HG03175 (cell line): ENCODE results near the gene HCN3.

Source experiments
- ATAC-seq: cut with Tn5 transposase; IDR thresholded peaks from one replicate; pipeline ENCODE4 v1.9.1; 2021; ENCODE audit warnings: mild to moderate bottlenecking, moderate library complexity; ENCODE audit not compliant: unreplicated experiment

Gene HCN3

DNA sequence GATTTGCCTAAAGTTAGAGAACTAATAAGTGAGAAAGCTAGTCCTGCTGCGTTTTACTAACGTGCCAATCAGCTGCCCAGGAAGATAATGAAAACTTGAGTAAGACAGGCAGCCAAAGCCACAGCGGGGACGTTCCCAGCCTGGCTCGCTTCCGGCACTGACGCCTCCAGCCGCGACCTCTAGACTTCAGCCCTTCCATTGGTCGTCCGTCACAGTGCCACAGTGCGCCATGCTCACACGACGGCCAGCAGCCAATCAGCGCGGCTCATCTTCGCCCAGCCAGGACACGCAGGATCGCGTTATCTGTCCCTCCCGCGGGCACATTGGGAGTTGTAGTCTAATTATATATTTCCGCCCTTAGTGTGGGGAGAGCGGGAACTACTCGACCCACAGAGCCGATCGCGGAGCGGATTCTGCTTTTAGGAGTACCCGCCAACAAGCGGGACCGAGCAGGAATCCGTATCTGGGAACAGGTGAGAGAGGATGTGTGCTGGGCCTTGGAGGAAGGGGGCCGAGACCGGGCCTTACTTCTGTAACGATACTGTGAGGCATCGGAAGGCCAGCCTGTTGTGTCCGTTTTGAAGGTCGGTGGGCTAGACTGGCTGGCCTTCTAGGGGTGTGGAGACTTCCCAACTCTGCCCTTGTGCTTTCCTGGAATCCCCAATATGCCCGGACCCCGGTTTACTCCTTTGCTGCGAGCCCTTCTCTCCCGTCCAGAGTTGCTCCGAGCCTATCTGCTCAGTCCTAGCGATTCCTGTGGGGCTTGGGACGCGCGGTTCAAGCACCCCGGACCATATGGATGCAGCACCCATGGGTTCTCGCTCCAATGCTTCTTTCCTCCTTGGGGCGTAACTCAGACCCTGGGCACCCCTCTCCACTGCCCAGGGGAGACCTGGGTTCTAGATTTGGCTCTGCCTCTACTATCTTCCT, 31.5 kb downstream of the HCN3 start, which contains the start of gene FDPS:
Gene FDPS (plus strand): TSS at position 374 of the 930 bp plus-strand sequence. CDS start 924 bp downstream, outside the sequence.
- peak; percentile 95 for ATAC-seq

DNA sequence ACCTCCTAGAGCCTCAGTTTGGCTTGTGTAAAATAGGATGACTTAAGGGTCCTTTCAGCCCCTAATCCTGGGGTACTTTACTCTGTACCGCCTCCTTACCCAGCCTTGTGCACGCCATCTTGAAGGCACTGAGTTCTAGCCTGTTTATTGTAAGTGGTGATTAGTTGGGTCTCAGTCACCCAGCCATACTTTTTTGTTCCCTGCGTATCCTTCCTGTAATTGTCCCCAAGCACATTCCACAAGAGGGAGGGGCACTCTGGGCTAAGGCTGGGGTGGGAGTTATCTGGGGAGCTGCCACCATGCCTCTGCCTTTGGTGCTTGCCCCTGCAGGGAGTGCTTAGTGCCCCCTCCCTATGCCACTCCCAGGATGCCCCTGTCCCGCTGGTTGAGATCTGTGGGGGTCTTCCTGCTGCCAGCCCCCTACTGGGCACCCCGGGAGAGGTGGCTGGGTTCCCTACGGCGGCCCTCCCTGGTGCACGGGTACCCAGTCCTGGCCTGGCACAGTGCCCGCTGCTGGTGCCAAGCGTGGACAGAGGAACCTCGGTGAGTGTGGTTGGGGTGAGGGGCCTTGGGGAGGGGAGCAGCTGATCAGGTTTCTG, 32.3 kb downstream of the HCN3 start:
- no peak for ATAC-seq

DNA sequence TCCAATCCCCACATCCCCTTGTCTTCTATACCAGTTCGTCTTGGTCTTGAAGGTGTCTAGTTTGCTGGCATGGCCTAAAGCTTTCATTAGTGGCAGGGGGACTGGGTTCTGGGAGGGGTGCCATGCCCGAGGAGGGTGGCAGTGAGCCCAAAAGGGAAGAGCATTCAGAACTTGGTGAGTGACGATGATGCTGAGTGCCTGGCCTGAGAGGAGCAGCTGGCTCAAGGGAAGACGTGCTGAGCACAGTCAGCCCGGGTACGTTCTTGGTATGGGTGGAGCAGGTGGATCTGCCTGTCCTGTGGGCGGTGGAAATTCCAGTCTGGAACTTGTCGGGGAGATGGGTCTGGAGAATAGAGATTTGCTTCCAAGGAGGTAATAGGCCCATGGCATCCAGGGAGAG, 36.0 kb downstream of the HCN3 start:
- ATAC-seq: no peak

DNA sequence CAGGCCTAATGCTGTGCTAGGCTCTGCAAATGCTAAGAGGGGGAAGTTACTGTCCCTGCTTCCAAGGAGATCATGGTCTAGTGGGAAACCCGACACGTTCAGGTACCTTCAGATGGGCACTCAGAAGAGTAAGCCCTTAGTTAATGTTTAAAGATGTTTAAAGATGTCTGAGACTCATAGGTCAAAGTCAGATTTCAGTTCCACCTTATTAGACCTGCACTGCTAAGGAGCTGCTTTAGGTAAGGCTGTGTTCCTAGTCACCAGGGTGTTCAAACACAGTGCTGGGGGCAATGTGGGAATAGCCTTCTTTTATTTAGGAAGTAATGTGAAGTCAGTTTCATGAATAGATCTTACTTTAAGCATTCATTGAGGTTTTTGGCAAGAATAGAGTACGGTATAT, 39.7 kb downstream of the HCN3 start:
- ATAC-seq: no peak

DNA sequence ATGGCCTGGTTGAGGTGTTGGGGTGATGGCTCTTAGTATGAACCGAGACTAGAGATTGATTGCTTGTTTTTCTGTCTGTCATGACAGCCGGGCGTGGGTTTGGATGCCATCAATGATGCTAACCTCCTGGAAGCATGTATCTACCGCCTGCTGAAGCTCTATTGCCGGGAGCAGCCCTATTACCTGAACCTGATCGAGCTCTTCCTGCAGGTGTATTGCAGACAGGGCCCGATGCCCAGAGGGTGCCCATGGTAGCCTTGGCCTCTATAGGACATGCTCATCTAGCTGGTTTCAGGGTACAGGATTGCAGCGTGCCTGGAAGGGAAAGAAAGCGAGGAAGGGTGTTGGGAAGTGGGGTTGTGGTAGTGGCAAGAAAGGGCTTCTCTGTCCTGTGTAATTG, 40.8 kb downstream of the HCN3 start:
- ATAC-seq: no peak

DNA sequence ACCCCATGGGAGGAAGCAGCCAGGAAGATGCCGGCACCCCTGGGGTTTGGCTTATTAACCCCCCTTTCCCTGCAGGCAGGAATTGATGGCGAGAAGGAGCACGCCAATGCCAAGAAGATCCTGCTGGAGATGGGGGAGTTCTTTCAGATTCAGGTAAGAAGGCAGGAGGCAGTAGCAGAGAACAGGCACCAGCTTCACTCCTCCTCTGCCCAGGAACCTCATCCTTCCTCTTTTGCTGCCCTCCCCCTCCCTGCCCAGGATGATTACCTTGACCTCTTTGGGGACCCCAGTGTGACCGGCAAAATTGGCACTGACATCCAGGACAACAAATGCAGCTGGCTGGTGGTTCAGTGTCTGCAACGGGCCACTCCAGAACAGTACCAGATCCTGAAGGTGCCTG, 42.3 kb downstream of the HCN3 start:
- no peak for ATAC-seq

DNA sequence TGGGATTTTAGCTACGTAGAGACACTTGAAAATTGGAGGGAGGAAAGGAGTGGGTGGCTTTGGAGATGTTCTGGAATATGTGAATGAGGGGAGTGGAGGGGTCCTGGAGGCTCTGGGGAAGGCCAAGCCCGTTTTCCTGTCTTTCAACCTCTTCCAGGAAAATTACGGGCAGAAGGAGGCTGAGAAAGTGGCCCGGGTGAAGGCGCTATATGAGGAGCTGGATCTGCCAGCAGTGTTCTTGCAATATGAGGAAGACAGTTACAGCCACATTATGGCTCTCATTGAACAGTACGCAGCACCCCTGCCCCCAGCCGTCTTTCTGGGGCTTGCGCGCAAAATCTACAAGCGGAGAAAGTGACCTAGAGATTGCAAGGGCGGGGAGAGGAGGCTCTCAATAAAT, 43.0 kb downstream of the HCN3 start:
- no peak for ATAC-seq

DNA sequence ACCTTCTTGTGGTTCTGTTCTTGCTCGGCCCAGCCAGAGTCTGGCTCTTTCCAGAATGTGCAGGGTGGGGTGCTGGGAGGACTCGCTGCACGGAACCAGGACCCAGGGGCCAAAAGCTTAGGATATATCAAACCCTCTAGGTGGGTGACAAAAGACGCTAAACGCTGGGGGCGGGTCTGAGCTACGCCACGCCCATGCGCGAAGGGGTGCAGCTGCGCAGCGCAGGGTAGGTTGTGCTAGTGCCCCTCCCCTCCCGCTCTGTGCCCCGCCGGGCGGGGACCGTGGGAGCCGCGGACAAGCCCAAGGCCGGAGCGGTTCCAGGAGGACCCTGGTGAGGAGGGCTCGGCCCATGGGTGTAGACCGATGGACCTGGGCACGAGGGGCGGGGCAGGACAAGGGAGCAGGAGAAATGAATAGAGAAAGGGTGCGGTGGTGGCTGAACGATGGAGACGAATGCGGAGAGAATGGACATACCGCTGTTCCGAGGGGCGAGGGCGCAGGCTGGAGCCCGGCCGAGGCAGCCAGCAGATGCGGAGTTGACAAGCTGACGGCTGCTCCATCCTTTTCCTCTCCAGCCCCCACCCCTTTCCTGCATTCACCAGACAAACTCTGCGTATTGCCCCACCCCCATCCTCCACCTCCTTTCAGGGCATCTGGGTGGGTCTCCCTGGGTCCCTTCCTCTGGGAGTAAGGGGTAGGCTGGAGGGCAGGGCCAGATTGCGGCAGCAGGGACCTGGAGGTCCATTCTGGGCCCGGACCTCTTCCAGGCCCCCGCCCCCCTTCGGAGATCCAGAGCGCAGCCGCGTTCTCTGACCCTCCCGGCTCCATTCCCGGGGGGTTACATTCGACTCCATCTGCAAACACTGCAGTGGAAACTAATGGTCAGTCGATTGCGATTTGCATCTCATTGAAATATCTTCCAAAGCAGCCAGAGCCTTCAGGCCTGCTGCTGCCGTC, 43.7 kb downstream of the HCN3 start, which contains the start of gene RUSC1:
Gene RUSC1 (plus strand): TSS at position 234 of the 957 bp plus-strand sequence. CDS start 880 bp downstream, outside the sequence.
- no peak for ATAC-seq

DNA sequence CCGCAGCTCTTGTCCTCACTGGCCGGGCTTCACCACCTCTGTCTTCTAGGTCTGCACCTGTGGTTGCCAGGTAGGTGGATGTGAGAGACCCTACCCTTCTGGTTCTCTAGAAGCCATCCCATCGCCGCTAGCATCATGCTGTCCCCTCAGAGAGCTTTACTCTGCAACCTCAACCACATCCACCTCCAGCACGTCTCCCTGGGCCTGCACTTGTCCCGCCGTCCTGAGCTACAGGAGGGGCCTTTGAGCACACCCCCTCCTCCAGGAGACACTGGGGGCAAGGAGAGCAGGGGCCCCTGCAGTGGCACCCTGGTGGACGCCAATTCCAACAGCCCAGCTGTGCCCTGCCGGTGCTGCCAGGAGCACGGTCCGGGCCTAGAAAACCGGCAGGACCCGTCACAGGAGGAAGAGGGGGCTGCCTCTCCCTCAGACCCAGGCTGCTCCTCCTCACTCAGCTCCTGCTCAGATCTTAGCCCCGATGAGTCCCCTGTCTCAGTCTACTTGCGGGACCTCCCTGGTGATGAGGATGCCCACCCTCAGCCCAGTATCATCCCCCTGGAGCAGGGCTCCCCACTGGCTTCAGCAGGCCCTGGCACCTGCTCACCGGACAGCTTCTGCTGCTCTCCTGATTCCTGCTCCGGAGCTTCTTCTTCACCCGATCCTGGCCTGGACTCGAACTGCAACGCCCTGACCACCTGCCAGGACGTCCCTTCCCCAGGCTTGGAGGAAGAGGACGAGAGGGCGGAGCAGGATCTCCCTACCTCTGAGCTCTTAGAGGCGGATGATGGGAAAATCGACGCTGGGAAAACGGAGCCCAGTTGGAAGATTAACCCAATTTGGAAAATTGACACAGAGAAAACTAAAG, 44.6 kb downstream of the HCN3 start:
- ATAC-seq: no peak

DNA sequence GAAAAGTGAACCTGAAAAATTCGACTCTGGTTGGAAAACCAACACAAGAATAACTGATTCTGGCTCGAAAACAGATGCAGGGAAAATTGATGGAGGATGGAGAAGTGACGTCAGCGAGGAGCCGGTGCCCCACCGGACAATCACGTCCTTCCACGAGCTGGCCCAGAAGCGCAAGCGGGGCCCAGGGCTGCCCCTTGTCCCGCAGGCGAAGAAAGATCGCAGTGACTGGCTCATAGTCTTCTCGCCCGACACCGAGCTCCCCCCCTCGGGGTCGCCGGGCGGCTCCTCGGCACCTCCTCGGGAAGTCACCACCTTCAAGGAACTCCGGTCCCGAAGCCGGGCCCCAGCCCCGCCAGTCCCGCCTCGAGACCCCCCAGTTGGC, 45.3 kb downstream of the HCN3 start:
- no peak for ATAC-seq

DNA sequence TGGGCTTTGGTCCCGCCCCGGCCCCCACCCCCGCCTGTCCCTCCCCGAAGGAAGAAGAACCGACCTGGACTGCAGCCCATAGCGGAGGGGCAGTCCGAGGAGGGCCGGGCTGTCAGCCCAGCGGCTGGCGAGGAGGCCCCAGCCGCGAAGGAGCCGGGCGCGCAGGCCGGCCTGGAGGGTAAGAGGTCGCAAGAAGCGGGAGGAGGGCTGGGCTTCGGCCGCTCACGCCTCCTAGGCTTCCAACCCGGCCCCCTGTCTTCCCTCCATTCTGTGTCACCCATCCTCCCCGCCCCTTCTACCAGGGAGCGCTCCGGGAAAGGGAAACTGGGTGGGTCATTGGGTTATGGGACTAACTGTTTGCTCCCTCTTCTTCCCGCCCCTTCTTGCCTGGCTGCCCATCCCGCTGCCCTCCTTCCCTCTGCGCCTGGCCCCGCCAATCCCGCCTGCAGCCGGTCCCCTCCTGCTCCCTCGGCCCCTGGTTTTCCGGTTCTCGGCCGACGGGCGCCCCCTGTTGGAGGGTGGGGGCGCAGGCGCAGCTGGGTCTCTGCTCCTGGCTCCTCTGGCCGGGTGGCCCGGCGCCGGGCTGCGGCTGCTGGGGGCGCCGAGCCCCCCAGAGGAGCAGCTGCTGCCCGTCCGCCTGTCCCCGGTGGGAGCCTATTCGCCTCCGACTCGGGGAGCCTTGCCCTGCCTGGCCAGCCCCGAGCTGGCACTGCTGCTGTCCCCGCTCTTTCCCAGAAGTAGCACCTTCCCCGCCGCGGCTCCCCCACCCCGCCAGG, 45.9 kb downstream of the HCN3 start:
- ATAC-seq: peak; percentile 43

DNA sequence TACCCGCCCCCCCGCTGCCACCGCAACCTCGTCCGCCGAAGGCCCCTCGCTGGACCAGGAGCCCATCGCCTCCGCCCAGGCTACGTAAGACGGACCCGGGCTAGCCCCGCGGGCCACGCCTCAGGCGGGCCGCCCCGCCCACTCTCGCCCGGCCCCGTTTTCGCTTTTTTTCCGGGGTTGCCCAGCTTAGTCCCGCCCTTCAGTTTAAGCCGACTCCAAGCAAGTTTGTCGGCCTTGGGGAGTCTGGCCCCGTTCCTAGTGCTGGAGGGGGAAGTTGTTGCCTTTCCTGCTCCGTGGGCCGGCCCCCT, 46.4 kb downstream of the HCN3 start:
- peak; percentile 46 for ATAC-seq

DNA sequence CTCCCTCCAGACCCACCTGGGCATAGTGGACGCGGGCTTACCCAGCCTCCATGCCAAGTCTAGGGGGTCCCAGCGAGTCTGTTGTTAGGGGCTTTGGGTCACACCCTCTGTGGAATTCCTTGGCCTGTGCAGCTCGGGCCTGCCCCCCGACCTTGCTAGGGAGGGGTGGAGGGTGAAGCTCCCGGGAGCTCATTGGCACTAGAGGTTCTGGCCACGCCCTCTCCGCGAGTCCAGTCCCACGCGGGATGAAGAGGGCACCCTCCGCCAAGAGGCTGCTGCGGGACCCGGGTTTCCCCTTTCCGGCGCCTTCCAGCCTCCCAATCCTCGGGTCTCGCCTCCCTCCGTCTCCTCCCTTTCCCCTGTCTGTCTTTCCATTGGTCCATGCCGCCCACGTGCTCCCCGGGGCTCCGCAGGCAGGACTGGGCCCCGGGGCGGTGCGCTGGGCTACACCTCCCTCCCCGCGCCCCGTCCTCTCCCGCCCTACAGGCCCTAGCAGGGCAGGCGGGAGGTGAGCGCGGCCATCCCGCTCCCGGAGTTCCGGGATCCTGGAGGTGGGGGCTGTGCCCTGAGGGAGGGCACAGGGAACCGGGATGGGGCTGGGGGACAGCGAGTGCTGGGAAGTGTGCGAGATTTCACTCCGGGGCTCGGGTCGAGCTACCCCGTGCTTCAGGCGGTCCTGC, 46.9 kb downstream of the HCN3 start:
- ATAC-seq: peak; percentile 75

DNA sequence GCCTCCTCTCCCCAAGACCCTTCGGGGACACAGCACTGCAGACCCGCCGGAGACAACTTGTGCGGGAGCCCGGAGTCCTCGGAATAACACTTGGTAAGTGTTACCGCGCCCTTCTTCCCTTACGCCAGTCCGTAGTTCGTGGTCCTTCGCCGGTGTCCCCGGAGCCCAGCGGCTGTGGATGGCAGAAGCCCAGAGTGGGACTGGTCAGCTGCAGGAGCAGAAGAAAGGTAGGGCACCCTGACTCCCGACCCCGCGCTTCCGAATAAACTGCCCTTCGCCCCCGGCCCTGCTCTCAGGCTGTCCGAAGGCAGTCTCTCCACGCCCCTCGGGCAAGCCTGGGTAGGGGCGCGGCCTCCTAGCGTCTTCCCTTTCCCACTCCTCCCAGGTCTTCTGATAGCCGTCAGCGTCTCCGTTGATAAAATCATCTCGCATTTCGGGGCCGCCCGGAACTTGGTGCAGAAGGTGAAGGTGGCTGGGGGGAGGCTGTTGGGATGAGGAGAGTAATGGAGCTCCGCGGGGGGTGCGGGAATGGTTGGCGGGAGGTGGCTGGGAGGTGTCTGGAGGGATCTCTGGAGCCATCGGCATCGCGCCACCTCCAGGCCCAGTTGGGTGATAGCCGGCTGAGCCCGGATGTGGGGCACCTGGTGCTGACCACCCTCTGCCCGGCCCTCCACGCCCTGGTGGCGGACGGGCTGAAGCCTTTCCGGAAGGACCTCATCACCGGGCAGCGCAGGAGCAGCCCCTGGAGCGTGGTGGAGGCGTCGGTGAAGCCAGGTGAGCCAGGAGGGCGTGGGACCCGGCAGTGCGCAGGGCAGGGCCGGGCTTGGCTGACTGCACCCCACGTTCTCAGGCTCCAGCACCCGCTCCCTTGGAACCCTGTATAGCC, 47.7 kb downstream of the HCN3 start:
- ATAC-seq: no peak

DNA sequence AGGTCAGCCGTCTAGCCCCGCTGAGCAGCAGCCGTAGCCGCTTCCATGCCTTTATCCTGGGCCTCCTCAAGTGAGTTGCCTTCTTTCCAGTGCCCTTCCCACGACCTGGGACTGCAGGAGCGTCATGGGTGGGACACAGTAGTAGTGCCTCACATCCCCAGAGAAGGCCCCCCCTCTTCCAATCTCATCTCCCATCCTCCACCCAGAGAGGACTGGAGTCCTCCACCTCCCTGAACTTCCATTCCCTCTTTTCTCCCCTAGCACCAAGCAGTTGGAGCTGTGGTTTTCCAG, 48.3 kb downstream of the HCN3 start:
- no peak for ATAC-seq

DNA sequence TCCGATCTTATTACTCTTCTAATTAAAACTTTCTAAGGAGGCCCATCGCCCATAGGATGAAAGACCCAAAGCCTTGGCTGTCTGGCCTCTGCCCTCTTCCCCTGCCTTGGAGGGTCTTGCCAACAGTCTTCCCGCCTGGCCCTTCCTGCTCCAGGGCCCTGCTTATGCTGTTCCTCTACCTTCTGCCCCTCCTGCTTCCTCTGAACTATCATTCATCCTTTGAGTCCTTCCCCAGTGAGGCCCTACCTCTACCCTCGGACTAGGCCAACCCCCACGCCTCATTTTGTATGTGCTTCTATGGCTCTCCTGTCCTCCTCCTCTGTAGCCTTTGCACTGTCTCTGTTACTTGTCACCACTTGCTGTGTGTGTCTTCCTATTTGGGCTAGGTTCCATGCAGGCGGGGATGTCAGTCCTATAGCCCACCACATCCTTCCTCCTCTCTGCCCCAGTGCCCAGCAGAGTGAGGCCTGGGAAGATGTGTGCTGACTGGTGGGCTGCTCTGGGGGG, 48.8 kb downstream of the HCN3 start:
- no peak for ATAC-seq

DNA sequence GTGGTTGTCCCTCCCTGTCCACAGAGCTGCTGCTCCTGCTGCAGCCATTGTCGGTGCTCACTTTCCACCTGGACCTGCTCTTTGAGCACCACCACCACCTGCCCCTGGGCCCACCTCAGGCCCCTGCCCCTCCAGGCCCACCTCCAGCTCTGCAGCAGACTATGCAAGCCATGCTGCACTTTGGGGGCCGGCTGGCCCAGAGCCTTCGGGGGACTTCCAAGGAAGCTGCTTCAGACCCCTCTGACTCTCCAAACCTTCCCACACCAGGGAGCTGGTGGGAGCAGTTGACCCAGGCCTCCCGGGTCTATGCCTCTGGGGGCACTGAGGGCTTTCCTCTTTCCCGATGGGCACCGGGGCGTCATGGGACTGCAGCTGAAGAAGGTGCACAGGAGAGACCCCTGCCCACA, 49.4 kb downstream of the HCN3 start:
- ATAC-seq: no peak

DNA sequence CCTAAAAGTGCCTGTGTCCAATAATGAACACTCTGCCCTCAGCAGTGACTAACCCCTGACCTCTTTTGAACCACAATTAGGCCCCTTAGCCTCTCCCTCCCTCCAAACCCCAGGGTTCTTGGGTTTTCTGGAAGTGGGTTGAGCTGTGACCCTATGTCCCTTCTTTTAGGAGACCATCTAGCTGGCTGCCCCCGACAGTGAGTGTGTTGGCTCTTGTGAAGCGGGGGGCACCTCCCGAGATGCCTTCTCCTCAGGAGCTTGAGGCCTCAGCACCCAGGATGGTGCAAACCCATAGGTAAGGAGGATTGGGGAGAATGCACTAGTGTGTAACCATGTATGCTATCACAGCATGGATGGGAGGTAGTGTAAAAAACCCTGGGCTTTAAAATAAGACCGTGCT, 50.7 kb downstream of the HCN3 start:
- ATAC-seq: no peak
